ENCODE measurements around the gene C1orf50.
"Not testable (repeated sequence)": the region's sequence is repeated elsewhere in the genome, so short reads cannot be mapped to it uniquely, and the experiment has no call there.

The C1orf50 gene

DNA sequence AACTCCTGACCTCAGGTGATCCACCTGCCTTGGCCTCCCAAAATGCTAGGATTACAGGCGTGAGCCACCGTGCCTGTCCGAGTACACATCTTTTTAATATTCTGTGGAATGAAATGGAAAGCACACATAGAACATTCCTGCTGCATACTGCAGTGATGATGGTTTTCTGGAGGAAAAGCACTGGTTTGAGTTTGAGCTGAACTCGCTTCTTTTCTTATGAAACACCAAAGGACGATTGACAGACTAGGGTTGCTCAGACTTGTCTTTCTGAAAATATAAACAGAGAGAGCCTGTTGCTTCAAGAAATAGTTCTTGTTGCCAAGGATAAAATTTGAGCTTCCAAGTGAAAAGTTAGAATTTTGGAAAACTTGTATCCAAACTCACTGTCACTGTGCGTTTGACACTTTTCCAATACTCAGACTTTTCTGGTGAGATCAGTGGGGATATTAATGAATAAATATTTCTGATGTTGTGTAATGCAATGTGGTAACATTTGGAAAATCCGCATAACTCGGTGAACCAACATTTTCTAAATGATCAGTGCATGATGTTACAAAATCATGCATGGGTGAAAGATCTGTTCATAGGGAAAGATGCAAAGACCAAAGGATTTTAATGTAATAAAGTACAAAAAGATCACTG lies 34.9 kb downstream of the C1orf50 start:
- DNase-seq (ENCODE audit: low read depth): no peak

DNA sequence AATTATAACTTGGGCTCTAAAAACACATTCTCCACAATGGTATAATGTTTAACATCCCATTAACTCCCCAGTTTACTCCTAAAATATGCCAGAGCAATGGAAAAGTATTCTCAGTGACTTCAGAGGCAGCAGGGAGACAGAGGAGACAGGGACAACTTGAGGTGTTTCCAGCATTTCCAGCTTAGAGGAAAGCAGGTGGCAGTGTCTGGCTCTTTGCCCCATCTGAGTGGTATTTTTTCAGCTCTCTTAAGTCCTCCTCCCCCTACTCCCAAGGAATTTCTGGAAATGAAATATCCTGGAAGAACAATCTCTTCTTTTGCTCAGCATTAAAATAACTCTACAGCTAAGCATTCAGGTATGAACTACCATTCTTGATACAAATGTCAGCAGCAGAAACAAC lies 39.1 kb downstream of the C1orf50 start:
- DNase-seq (ENCODE audit: low read depth): no peak

DNA sequence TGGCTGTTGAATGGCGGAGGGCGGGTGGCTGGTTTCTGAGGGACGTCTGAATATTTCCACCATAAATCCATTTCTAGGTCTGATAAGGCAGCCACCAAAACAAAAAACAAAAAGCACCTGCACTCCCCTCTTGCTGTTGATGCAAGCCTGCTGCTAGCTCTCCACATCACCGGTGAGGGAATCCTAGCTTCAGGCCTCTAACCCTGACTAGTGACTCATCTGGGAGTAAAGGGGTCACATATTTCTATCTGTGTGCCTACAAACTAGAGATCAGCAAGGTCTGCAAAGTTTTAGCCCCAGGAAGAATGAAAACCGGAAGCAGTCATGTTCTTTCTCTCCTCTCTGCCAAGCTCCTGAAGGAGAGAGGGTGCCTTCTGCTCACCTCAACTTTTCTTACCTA lies 39.5 kb downstream of the C1orf50 start:
- DNase-seq (ENCODE audit: low read depth): no peak

DNA sequence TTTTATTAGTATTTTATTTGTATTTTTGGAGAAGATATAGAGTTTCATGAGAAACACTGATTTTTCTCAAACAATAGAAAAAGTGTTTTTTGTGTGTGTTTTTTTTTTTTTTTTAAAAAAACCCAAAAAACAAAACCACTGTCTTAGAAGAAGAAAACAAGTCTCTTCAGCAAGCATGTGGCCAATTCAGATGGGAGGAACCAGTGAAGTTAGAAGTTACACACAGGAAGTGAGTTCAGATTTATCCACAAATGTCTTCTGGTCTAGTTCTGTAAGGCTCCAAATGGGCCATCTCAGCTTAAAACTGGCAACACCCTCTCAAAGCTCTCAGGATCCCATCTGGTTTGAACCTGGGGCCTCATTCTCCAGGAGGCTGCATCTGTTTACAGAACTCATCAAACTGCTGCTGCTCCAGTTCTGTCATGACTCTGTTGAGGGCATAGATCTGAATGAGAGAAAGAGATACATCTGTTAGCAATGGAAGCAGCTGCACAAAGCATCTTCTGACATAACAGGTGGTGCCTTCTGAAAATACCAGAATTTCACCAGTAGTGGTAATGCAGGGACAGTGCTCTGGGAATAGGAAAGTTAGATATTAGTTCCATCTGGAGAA lies 40.1 kb downstream of the C1orf50 start:
- no peak for DNase-seq (ENCODE audit: low read depth)

DNA sequence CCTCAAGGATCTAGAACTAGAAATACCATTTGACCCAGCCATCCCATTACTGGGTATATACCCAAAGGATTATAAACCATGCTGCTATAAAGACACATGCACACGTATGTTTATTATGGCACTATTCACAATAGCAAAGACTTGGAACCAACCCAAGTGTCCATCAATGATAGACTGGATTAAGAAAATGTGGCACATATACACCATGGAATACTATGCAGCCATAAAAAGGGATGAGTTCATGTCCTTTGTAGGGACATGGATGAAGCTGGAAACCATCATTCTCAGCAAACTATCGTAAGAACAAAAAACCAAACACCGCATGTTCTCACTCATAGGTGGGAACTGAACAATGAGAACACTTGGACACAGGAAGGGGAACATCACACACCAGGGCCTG lies 47.8 kb downstream of the C1orf50 start:
- DNase-seq (ENCODE audit: low read depth): not testable (repeated sequence)

DNA sequence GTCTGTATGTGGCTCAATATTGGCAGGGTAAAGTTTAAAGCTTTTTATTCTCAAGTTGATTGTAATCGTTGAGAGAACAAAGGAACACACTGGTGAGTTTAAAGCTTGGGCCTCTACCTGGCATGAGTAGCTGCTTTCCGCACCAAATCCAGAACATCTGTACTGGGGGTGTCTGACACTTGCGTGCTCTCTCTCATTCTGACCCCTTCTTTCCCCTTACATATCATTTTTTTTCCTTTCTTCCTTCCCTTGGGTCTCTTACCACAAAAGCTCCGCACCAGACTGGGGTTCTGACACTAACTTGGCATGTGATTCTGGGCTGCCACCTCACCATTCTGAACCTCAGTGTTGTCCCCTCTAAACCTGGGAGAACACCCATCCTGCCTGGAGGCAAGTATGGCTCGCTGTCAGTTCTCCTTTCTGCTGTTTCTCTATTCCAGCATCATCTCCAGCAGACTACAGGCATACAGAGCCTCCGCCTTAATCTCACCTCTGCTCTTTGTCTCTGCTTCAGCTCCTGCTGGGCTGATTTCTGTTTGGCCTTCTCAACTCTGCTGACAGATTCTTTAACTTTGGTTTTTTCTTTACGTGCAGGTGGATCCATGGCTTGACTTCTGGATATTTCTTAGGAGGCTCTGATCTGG lies 49.0 kb downstream of the C1orf50 start:
- no peak for DNase-seq (ENCODE audit: low read depth)

DNA sequence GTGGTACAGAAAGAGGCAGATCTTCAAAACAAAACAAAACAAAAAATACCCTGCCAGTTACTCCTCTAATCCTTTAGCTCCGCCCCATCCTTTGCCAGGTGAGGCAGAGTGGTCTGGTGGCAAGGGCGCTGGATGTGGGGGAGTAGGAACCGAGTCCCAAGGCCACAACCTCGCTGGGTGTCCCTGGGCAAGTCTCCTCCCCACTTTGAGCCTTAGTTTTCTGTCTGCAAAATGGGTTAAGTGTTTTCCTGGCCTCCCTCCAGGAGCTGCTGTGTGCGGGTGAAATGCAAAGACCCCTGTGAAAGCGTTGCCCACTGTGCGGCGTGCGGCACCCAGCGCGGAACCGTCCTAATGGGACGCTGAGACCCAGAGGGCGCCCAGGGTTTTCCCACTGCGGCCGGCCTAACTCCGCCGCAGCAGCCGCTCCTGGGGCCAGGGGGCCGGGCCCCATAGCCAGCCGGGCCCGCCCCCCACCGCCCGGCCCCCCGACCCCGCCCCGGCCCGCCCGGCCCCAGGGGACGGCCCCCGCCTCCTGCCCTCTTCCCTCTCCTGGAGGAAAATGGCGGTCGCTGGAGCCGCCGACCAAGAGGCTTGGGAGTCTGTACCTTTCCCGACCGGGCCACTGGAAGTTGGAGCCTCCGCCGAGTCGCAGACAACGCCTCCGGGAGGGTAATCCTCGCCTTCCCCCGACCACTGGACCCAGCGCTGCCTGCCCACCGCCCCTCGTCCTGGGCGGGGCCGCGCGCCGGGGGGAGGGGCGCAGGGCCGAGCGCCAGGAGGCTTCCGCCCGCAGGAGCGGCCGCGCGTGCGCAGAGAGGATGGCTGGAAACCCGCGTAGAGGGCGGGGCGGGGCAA lies 49.8 kb downstream of the C1orf50 start, which contains the start of the genes ERMAP and SVBP:
Gene ERMAP (plus strand): TSS at position 538 of the 855 bp plus-strand sequence. CDS start 13,327 bp downstream, outside the sequence.
Gene SVBP (minus strand): TSS at position 813 of the 855 bp plus-strand sequence. CDS start 853 bp downstream, outside the sequence.
- DNase-seq (ENCODE audit: low read depth): peak; percentile 73

DNA sequence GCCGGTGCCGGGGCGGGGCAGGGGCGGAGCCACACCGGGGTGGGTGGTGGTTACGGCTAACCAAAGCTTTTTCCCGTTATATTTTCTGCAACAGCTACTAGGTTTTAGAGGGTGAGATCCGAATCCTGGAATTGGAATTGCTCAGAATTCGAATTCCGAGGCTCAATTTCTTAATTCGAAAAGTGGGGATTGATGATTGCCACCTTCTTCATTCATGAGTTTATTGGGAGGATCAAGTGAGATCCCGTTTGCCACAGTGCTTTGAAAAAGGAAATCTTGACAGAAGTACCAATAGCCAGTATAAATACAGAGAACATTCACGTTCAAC lies 50.4 kb downstream of the C1orf50 start:
- no peak for DNase-seq (ENCODE audit: low read depth)

DNA sequence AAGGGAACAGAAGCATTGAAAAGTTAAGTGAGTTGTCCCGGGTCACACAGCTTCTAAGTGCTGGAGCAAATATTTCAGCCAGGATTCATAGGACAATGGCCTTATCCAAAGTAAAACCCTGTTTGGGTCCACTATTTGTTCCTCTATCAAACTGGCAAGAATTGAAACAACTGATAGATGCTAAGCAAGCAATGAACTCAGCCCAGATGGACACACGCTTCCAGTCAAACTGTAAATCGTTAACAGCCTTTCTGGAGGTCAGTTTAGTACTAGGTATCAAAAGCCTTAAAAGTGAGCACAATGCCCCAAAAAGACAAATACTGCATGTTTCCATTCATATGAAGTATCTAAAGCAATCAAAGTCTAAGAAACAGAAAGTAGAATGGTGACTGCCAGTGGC lies 50.9 kb downstream of the C1orf50 start:
- DNase-seq (ENCODE audit: low read depth): no peak

DNA sequence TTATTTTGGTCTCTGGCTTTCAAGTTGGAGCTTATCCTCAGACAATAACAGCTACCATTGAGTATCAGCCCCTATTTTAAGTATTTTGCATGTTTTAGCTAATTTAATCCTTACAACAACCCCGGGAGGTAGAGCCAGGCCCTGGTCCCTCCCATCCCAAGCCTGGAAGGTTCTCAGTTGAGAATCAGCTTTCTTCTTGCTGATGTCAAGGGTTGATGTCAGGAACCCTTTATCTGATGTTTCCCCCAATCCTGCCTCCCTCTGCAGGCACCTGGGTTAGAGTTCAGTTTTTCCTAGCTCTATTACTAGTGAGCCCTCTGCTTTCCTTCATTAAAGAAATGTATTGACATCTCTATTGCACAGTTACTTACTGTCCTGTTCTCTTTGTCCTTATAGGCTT lies 53.8 kb downstream of the C1orf50 start:
- DNase-seq (ENCODE audit: low read depth): no peak

DNA sequence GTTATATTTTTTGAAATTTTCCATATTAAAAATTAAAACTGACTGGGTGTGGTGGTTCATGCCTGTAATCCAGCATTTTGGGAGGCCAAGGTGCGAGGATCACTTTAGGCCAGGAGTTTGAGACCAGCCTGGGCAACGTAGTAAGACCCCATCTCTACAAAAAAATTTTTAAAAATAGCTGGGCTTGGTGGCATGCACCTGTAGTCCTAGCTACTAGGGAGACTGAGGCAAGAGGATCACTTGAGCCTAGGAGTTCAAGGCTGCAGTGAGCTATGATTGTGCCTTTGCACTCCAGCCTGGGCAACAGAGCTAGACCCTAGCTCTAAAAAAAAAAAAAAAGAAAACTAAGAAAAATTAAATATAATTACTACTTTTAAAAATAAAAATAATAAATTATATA lies 54.6 kb downstream of the C1orf50 start:
- DNase-seq (ENCODE audit: low read depth): no peak

DNA sequence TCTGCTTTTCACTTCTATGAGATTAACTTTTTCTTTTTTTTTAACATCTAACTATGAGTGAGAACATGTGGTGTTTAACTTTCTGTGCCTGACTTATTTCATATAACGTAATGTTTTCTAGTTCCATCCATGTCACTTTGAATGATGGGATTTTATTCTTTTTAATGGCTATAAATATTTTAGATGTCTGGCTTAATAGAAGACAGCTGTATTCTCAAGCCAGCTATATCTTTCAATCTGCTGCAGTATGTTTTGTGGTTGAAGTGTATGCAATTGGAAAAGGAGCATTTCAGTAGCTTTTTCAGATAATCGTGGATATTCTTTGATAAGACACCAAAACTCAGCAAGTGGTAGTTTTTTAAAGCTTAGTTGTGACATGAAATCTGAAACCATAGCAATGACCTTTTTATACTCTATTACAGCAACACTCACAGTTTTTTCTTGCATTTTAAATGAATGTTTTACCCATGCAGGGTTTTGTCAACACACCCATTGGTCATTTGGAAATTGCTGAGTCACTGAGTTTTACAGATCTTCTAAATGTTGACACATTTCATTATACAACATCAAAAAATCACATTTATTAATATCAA lies 55.8 kb downstream of the C1orf50 start:
- DNase-seq (ENCODE audit: low read depth): peak; percentile 62

DNA sequence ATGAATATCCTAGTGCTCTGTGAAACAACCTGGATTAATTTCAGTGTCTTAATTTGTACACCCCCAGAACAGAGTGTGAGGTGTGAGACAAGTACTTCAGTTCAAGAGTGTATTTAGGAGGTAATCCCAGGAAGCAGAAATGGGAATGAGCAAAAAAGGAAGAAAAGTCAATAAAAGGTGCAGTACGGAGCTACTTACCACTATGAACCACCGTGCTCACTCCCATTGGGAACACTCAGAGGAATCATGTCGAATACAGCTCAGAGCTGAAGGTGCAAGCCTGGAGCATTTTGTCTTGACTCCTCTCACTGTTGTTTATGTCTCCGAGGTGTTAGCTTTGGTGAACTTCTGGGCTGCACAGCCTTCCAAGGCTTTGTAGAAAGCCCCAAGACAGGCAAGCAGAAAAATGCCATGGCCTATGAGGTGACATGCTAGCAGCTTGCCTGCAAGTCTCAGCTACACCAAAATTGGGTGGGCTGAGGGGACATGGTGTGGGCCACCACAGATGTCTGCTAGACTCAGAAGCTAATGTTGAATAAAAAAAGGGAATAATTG lies 57.5 kb downstream of the C1orf50 start:
- no peak for DNase-seq (ENCODE audit: low read depth)

DNA sequence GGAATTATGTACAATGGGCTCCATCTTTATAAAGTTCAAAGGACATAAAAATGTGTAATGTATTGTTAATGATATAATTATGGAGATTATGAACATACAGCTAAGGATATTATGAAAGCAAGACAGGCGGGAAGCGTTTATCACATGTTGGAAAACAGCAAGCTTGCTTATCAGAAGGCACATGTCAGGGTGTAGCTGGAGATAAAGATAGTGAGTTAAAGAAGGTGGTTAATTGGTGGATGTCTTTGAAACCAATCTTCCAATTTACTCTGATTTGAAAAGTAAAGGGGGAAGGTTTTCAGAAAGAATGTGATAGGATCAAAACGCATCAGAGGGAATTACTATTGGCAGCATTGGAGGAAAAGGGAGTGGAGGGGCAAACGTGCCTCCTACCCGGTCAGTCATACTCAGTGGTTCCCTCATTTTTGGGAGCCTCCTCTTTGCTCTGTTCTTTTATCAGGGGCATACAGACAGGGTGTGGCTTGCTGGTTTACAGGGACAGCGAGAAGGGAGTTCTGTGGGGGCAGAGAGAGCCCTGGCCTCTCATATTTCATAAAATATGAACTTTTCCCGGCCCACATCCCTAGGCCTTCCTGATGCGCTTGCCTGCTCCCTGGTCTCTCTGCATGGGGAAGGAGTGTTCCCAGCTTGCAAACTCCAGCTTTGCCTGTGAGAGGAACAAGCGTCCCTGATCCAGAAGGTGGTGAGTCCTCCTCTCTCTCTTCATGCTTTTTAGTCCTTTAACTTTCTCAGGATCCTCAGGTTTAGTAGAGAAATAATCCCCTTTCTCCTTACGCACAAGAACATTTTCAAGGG lies 58.2 kb downstream of the C1orf50 start:
- DNase-seq (ENCODE audit: low read depth): no peak

Data from GM04504 (cell line).